Measurements from ENCODE around the gene ZMIZ1.

The ZMIZ1 gene

DNA sequence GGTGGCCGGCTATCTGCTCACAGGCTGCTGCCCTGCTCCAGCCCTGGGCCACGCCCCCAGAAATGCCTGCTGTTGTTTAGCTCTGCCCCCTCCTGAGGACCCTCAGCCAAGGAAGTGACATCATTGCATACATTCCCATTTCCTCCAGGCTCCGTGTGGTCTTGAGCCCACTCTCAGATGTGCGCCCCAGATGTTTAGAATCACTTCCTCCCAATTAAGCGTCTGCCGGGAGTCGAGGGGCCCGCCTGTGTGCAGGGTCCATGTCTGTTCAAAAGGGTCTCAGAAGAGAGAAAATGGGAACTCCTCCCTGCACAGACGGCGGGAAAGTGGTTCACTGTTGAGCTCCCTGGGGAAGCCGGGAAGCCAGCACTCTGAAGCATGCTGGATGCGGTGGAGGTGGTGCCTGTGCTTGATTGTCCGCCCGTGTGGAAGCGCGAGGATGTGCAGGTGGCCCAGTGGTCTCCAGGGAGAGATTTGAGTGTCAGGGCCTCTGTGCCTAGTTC lies 161.6 kb downstream of the ZMIZ1 start:
- no peak for DNase-seq (ENCODE audit: low read depth in 3 of 3)

DNA sequence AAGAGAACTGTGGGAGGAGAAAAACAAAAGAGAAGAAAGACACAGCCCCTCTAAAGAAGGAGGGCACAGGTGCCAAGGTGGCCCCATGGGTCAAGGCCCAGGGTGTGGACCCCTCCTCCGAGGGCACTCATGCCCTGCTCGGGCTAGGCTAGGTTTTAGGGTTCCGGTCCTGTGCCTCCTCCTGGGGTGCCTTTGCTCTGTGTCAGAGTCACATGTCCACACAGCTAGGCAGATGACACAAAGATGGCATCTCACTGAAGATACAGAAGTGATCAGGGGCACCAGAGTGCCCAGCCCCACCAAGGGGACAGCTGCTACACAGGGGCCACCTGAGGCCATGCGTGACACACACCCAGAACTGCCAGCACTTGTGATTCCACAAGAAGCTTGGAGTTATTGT lies 162.1 kb downstream of the ZMIZ1 start:
- DNase-seq (ENCODE audit: low read depth in 3 of 3), result no peak

DNA sequence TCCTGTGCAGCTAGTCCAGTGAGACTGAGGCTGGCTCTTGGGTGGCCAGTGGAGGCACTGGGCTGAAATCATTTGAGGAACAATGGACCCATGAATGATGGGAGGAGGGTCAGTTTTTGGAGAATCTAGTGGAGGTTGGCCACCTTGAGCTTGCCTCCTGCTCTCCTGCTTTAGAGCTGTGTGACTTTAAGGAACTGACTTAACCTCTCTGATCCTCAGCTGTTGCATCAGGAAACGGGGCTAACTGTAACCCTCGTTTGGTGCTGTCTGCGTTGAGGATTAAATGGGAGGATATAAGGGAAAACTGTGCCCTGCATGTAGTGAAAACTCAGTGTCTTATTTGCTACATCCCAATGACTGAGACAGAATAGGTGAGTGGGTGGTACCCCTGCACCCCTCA lies 163.1 kb downstream of the ZMIZ1 start:
- DNase-seq (ENCODE audit: low read depth in 3 of 3), result no peak

DNA sequence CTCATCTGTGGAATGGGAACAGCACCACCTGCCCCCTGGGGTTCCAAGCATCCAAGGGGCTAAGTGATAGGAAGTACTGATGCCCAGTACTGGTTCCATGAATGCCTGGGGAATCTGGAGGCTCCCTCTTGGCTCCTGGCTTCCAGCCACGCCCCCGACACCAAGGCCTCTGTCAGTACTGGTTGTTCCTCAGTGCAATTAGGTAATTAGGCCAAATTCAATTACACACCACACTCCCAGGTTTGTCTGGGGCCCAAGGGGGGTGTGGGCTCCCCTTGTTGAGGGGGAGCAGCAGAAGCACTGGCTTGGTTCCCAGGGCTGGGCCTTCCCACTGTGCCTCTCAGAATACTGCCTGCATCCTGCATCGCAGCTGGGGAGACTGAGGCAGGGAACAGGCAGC lies 164.1 kb downstream of the ZMIZ1 start:
- no peak for DNase-seq (ENCODE audit: low read depth in 3 of 3)

DNA sequence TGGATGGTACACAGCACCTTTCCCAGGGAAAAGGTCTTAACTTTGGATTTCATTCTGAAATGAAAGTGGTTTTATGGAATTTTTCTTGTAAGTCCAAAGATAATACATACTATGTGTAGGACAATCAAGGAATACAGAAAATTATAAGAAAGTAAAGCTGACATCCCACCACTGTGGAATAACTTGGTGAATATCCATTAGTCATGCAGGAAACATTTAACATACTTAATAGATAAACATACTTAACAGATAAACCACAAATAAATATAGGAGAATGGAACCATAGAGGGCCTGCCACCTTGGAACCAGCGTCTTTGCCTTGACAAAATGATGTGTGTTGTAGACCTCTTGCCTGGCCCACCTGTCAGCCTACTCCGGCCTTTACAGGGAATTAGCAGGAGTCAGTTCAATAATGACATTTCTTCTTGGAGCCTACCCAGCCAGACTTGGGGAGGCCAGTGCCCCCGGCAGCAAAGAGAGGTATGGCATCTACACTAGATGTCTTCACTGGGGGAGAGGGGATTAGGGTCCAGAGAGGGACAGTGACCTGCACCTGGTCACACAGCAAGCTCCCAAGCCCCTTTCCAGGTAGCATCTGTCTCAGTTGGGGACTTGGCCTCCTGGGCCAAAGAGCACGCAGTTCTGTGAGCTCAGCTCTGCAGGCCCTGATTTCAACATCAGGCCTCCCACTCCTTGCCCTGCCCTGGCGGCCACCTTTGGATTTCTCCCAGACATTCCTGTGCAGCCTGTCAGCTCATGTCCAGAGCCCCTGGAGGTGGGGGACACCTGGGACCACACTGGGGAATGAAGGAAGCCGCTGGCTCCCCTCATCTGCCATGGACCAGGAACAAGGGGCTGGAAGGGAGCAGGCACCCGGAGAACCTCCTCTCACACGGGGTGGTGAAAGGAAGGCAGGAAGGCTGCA lies 165.9 kb downstream of the ZMIZ1 start:
- DNase-seq (ENCODE audit: low read depth in 3 of 3), result no peak

DNA sequence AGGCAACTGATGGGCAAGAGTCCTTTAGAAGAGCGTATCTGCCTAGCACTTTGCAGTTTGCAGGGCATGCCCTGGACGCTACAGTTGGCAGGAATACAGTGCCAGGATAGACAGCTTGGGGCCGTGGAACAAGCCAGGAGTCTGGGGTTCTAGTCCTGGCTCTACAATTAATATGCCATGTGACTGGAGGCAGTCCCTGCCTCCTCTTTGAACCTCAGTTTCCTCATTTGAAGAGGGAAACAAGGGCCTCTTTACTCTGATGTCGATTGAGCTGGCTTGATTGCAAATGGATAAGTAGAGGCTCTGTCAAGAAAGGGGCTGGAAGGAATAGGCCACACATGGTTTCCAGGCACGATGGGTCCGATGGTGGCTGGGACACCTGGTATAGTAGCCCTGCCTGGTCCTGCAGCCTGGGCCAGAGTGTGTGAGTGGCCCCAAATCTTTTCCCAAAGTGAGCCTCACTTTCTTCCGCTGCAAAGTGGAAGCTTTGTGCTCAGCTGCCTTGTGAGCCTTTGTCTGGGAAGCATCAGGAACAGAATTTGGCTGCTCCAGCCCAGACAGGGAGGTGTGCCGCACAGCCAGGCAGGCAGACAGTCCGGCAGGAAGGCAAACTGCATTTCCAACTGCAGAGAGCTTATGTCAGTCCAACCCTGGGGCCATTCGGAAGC lies 167.1 kb downstream of the ZMIZ1 start:
- no peak for DNase-seq (ENCODE audit: low read depth in 3 of 3)

DNA sequence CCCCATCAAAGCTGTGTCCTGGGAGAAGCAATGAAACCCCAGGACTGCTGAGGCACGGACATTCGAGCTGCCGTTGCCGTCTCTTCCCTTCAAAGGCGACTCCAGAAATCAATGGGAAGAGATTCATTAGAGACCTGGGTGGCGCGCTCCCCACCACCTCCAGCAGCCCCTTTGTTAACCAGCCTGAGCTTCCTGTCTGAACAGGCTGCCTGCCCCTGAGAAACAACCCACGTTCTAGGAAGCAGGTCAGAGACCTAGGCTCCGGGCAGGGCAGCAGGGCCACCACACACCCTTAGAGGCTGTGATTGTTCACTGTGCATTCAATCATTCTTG lies 167.6 kb downstream of the ZMIZ1 start:
- DNase-seq (ENCODE audit: low read depth in 3 of 3), result no peak

DNA sequence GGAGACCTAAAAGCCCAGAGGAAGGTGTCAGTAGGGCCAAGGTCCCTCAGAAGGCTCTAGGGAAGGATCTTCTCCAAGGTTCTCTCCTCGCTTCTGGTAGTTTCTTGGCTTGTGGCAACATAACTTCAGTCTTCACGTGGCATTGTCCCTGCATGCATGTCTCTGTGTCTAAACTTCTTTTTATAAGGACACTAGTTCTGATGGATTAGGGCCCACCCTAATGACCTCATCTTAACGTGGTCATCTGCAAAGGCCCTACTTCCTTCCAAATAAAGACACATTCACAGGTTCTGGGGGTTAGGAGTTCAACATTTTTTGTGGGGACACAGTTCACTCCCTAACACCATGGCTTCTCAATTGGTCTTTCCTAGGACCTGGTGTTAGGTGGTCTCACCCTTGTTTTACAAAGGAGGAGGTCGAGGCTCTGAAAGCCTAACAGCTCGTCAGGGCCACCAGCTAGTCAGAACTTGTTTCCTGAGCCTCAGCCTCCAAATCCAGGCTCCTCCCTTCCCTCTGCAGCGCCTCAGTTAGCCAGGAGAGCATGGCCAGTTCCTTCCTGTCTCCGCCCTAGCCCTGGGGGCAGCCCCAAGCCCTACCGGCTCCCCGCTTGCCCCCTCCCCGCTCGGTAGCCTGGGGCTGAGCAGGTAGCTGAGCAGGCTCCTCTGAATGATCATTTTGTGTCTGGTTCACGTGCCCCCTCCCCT lies 168.8 kb downstream of the ZMIZ1 start:
- no peak for DNase-seq (ENCODE audit: low read depth in 3 of 3)

DNA sequence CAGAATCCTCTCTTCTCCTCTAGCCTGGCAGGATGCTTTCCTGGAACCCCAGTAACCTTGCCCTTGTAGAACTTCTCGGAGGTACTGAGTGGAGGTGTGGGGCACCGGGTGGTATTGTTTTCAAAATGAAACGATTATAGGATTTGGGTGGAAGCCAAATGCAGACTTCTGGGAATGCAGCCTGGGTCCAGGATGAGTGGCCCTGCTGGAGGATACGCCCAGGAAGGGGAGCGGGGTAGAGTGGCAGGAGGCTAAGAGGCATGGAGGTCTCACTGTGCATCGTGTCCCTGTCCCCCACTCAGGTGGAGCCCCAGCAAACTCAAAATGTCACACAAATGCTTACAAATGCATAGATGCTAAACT lies 169.4 kb downstream of the ZMIZ1 start:
- no peak for DNase-seq (ENCODE audit: low read depth in 3 of 3)

DNA sequence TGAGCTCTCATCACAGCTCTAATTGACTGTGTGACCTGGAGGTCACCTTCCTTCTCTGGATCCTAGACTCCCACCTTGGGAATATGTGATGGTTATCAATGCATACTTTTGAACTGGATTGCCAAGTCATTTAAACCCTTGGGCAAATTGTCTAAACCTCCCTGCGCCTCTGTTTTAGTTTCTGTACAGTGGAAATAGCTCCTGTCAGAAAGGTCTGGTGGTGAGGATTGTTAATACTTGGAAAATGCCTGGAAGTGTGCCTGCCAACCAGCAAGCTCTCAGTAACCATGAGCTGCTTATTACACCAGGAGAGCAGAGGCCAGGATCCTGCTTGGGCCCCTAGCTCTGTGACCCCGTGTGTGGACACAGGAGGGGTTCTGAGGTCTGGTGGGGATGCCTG lies 169.8 kb downstream of the ZMIZ1 start:
- no peak for DNase-seq (ENCODE audit: low read depth in 3 of 3)

DNA sequence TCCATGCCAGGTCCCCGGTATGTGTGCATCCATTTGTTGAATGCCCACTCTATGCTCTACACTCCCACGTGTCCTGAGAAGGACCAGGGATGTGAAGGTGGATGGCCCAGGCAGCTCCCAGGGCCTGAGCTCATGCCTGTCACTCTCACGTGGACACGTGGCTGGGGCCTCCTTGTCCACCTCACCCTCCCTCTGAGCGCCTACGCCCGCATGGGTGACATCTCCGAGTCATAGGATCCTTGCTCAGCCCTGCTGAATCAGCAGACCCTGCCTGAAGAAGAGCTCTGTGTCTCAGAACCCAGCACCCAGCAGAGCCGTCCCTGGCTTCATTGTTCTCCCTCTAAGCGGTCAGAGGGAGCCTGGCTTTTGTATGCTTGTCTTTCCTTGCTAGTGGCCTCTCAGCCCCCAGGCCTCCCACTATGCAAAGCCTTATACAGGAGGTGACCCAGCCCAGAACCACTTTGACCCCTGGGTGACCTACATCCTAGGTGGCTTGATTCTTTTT lies 170.6 kb downstream of the ZMIZ1 start:
- DNase-seq (ENCODE audit: low read depth in 3 of 3), result no peak

DNA sequence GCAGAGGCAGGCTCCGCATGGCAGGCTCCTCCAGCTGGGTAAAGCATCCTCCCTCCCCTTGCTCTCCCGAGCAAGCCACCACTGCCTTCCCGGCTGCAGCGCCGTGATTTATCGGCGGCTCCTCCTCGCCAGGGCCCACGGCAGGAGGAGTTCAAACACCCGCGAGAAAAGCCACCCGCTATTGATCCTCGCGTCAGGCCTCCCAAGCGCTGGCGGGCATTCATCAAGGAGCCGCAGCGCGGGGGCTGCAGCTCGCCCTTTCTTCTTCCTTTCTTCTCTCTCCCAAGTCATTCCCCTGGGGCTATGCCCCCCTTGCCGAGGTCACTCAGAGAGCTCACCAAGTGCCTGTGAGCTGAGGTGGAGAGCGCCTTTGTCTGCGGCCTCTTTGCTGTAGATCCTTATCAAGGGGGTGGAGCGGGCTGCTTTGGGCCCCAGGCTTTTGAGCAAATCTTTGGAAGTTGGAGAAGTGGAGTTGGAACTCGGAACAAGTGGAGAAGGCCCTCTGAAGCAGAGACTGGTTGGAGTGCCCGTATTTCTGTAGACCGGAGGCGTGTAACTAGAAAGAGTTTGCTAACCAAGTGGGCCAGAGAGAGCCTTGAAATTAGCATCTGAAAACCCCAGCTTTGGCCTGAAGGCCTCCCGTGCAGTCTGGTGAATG lies 171.3 kb downstream of the ZMIZ1 start:
- no peak for DNase-seq (ENCODE audit: low read depth in 3 of 3)

DNA sequence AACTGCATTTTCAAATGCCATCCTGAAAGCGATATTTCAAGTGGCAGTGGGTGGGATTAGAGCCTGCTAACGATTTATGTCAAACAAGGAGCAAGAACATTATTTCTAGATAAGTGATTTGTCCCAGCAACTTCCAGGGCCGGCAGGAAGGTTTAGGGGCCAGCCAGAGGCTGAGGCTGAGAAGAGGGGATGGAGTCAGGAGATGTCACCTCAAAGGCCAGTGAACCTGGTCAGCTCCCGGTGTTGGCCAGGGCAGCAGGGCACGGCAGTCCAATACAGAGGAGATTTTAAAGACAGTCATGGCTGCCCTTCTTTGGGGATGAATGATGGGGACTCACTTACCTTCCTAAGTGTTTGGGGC lies 172.8 kb downstream of the ZMIZ1 start:
- no peak for DNase-seq (ENCODE audit: low read depth in 3 of 3)

DNA sequence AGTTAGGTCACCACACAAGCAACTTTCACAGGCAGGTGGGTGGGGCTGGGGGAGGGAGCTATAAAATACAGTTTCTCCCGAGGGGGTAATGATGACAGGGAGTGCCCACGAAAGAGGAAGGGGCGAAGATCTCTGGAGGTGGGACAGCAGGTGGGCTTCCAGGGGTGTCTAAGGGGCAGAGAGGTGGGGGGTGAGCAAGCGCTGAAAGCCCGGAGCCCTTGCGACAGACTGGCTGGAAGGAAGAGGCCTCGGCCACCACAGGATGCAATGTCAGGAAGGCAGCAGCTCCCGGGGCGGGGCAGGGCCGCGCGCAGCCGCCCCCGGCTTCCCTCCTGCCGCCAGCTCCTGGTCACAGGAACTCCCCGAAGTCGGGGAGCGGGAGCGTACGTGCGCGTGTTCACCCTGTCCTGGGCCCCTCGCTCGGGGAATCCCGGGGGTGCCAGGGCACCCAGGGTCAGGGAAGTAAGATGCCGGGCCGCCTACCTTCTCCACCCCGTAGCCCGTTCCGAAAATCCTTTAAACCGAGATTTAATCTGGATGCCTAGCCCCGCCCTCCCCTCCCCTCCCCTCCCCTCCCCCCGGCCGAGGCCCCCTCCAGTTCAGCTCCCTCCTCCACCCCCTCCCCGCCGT lies 173.3 kb downstream of the ZMIZ1 start:
- peak; percentile 15 to 81 (median 36) for DNase-seq (ENCODE audit: low read depth in 3 of 3)

DNA sequence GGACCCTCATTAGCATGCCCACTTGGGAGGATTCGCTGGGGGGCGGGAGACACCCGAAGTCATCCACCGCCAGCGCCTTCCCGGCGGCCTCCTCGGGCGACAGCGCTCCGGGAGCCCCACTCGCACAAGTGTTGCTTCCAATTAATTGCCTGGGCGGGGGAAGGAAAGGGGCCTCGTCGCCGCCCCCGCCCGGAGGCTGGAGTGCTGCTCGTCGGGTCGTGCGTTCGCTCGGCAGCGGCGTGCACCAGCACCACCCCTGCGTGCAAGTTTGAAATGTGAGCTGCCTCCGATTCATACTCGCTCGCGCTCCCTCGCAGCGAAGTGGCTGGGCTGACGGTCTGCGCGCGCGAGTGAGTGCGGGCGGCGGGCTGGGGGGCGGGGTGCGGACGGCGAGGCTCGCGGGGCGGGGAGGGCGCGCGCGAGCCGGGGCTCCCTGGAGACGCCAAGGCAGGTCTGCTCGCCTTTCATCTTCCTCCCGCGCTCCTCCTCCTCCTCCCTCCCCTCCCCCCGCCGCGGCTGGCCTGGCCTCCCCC lies 173.9 kb downstream of the ZMIZ1 start:
- DNase-seq (ENCODE audit: low read depth in 3 of 3), result peak; percentile 17 to 63 (median 18)

DNA sequence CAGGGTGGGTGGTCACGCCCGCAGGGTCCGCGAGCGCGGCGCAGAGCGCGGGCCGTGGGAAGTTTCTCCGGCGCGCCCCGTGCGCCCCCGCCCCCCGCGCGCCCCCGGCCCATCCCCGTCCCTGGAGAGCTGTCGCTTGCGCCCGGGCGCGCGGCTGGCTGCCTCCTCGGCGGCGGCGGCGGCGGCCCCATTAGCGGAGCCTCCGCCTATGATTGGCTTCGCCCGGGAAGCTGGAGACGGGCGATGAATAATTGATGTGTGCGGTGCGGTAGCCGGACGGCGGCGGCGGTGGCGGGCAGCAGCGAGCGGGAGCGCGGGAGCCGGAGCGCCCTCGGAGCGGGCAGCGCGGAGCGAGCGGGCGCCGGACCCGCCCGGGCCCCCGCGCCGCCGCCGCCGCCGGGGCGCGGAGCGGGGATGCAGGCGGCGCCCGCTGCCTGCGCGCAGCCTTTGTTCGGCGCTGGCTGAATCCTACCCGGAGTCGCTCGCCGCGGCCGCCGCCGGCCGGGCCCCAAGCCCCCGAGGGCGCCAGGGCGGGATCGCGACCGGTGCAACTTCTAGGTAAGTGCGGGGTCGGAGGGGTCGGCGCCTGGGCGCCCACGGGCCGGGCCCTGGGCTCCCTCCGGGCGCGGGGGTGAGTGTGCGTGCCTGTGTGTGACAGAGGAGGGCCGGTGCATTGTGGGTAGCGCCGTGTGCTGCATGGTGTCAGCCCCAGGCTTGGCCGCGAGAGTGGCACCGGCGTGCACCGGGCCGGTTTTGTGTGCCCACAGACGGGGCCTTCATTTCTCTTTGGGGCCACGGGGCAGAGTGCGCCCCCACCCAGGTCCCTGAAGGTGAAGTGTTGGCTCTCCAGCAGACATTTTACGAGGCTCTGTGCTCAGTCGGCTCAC lies 174.7 kb downstream of the ZMIZ1 start:
- DNase-seq (ENCODE audit: low read depth in 3 of 3), result peak; percentile 38 to 70 (median 41)

DNA sequence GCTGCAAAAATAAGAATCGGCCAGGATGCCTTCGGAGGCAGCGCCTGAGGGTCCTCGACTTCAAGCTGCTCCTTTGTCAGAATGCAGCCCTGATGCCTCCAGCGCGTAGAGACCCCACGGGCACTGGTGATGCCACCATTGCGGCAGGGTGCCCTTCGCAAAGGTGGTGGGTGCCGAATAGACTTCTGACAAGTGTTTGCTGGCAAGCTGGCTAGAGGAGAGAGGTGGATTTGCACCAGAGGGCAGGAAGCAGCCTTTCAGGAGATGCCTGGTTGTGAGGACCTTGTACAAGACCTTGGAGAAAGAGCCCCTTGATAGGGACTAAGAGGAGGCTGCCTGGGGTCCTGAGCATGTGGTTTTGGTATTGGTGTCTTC lies 175.3 kb downstream of the ZMIZ1 start:
- no peak for DNase-seq (ENCODE audit: low read depth in 3 of 3)

DNA sequence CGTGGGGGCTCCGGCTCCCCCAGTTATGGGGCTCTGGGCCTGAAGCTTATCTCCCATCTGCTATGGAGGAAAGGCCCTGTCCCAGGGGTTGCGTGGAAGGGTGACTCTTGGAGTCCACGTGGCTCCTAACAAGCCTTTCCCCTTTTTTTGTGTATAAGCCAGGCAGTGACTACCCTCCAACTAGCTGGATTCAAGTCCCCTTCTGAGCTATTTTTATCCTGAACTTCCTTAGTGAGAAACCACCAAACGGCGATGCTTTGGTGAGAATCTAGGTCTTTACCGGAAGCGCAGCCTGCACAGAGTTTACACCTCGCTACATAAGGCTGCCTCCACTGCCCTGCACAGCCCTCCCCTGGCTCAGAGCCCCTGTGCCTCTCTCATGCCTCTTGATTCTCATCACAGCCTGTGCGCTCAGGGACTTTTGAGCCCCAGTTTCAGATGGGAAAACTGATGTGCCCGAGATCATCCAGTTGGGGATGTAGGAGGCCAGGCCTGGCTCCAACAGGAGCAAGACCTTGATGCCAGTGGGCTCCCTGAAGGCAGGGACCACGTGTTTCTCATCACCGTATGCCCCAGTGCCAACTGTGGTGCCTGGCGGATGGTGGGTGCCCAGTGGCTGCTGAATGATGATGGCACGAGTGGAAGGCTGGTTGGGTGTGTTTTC lies 176.2 kb downstream of the ZMIZ1 start:
- DNase-seq (ENCODE audit: low read depth in 3 of 3), result no peak

DNA sequence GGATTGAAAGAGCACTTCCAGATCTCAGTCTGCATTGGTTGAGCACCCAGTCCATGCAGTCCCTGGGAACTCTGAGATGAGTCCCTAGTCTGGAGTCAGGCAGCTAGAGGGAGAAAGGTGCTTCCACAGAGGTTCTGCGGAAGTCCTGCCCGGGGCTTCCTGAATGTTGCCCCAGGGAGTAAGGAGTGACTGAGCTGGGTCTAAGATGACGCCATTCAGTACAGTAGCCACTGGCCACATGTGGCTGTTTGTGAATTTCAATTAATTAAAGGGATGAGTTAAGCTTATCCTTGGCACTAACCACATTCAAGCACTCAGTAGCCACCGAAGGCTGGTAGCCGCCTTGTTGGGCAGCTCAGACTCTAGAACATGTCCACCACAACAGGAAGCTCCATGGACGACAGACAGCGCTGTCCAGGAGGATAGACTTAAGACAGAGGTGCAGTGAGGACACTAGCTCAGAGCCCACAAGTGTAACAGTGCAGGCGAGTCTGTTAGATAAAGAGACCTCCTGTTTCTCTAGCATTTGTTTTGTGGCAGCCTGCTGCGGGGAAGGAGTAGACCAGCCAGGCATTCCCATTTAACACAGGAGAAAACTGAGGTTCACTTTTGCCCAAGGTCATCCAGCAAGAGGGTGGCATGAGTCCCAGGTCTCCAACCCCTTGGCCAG lies 176.9 kb downstream of the ZMIZ1 start:
- no peak for DNase-seq (ENCODE audit: low read depth in 3 of 3)

Measured in stimulated activated CD4-positive, alpha-beta T cell treated with anti-CD3 and anti-CD28 coated beads, TNF-alpha, amount 100 ng/mL, for 24 hours (primary cell).